OCI-LY1 (cell line): Measurements from ENCODE around the gene RNF41.

ENCODE experiments used
- EZH2 ChIP-seq: fragments of 200-600 bp; sonication (generic), shearing (Covaris generic); IDR thresholded peaks from 2 replicates; pipeline ENCODE4 v1.8.0; 2017; ENCODE audit warnings: borderline replicate concordance, mixed run types, mild to moderate bottlenecking, antibody characterized with exemption, low read length, moderate library complexity, mixed read lengths
- TF ChIP-seq, protein P1 (sequence below): fragments of 200-600 bp; sonication (generic), shearing (Covaris generic); IDR thresholded peaks from 2 replicates; pipeline ENCODE4 v1.5.1; 2017; ENCODE audit warnings: mild to moderate bottlenecking, antibody characterized with exemption, low read length, moderate library complexity, mixed read lengths

GRCh38 chr12:56158029-56158925 lies 63.4 kb downstream of the RNF41 start, which contains the start of gene MYL6:
- TF ChIP-seq, protein P1, sequence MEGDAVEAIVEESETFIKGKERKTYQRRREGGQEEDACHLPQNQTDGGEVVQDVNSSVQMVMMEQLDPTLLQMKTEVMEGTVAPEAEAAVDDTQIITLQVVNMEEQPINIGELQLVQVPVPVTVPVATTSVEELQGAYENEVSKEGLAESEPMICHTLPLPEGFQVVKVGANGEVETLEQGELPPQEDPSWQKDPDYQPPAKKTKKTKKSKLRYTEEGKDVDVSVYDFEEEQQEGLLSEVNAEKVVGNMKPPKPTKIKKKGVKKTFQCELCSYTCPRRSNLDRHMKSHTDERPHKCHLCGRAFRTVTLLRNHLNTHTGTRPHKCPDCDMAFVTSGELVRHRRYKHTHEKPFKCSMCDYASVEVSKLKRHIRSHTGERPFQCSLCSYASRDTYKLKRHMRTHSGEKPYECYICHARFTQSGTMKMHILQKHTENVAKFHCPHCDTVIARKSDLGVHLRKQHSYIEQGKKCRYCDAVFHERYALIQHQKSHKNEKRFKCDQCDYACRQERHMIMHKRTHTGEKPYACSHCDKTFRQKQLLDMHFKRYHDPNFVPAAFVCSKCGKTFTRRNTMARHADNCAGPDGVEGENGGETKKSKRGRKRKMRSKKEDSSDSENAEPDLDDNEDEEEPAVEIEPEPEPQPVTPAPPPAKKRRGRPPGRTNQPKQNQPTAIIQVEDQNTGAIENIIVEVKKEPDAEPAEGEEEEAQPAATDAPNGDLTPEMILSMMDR, result no peak
- TF ChIP-seq EZH2, result no peak
